HEK293T (cell line): ENCODE data around the gene SIGMAR1.

Source experiments
- CTCF ChIA-PET: fragments of 350-600 bp; formaldehyde crosslinking; extraction: SDS; loops from one replicate; lab custom pipeline; 2021; ENCODE audit warnings: antibody characterized with exemption, inconsistent platforms; lab: Yijun Ruan, JAX
- POLR2A ChIA-PET: fragments of 350-600 bp; formaldehyde crosslinking; extraction: SDS; loops from one replicate; lab custom pipeline; 2020; ENCODE audit warnings: antibody characterized with exemption, inconsistent platforms; lab: Yijun Ruan, JAX
- DNase-seq: peaks from one replicate; pipeline ENCODE4 v3.0.0; 2012; ENCODE audit warnings: mixed read lengths; ENCODE audit errors: extremely low spot score
- ARNT ChIP-seq: fragments of 450-650 bp; IDR thresholded peaks from 2 replicates; pipeline ENCODE4 v1.6.1; 2017; ENCODE audit warnings: mild to moderate bottlenecking
- BHLHE40 ChIP-seq: fragments of 450-650 bp; IDR thresholded peaks from 2 replicates; pipeline ENCODE4 v1.6.1; 2016; ENCODE audit warnings: mild to moderate bottlenecking, moderate library complexity, borderline replicate concordance
- CTBP1 ChIP-seq: fragments of 450-650 bp; IDR thresholded peaks from 2 replicates; pipeline ENCODE4 v1.6.1; 2016; ENCODE audit warnings: borderline replicate concordance
- ELF4 ChIP-seq: fragments of 450-650 bp; IDR thresholded peaks from 2 replicates; pipeline ENCODE4 v1.6.1; 2017; ENCODE audit warnings: antibody characterized with exemption
- FOXA1 ChIP-seq: fragments of 450-650 bp; IDR thresholded peaks from 2 replicates; pipeline ENCODE4 v1.6.1; 2016; ENCODE audit warnings: mild to moderate bottlenecking
- FOXK2 ChIP-seq: fragments of 450-650 bp; IDR thresholded peaks from 2 replicates; pipeline ENCODE4 v1.6.1; 2016; ENCODE audit warnings: mild to moderate bottlenecking
- FOXM1 ChIP-seq: fragments of 450-650 bp; IDR thresholded peaks from 2 replicates; pipeline ENCODE4 v1.6.1; 2017; ENCODE audit warnings: mild to moderate bottlenecking, borderline replicate concordance
- HDGF ChIP-seq: fragments of 450-650 bp; IDR thresholded peaks from 2 replicates; pipeline ENCODE4 v1.6.1; 2017; ENCODE audit warnings: antibody characterized with exemption, borderline replicate concordance
- L3MBTL2 ChIP-seq: fragments of 450-650 bp; conservative IDR thresholded peaks from 2 replicates; pipeline ENCODE4 v1.6.1; 2016; ENCODE audit warnings: mild to moderate bottlenecking
- LEF1 ChIP-seq: fragments of 450-650 bp; IDR thresholded peaks from 2 replicates; pipeline ENCODE4 v1.6.1; 2017; ENCODE audit warnings: mild to moderate bottlenecking, borderline replicate concordance
- NFRKB ChIP-seq: fragments of 450-650 bp; IDR thresholded peaks from 2 replicates; pipeline ENCODE4 v1.6.1; 2016; ENCODE audit warnings: mild to moderate bottlenecking, moderate library complexity
- SP1 ChIP-seq: fragments of 450-650 bp; IDR thresholded peaks from 2 replicates; pipeline ENCODE4 v1.6.1; 2017
- TARDBP ChIP-seq: fragments of 450-650 bp; IDR thresholded peaks from 2 replicates; pipeline ENCODE4 v1.6.1; 2016
- ZNF384 ChIP-seq: fragments of 450-650 bp; IDR thresholded peaks from 2 replicates; pipeline ENCODE4 v1.6.1; 2016
- TF ChIP-seq, protein P1 (sequence below): fragments of 450-650 bp; IDR thresholded peaks from 2 replicates; pipeline ENCODE4 v1.6.1; 2016

Gene SIGMAR1

DNA sequence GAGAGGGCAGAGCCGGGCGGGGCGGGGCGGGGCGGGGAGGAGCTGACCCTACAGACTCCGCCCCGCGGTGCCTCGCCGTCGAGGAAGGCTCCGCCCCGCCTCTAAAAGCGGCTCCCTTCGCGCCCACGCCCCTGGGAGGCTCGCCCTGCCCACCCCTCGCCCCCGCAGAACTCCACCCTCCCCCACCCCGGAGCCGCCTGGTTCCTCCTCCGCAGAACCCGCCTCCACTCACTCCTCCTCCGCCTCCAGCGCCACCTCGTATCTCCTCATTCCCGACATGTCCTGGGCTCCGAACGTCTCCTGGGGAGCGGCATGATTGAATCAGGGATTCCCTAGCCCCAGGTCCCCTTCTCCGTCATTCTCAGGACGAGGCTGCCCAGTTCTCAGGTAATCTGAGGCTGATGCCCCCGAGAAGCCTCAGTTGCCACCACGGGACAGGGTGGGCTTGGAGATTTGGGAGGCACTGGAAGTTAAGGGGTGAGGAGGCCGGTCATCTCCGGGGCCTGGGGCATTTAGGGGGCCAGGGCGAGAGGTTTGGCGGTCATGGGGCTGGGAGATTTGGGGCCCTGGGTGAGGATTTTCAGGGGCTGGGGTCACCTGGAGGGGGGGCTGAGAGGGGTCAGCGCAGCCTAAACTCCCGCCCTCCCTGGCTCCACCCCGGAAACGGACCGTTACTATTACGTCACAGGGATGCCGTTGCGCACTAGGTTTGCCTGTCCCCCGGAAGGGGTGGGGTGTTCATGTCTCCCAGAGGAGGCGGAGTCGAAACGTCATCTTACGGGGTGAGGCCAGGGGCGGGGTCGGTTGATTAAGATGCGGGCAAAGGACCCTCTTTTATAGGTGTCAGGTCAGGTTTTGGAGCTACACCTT is 28.0 kb upstream of the SIGMAR1 start:
- CTCF ChIA-PET: interaction anchor here (1.3 kb wide), 1 partner anchor 22 kb away, joined by 3 read pairs; no protein-coding TSS in a partner anchor

GRCh38 chr9:34665067-34665380 is 27.4 kb upstream of the SIGMAR1 start:
- no peak for DNase-seq
- POLR2A ChIA-PET: interaction anchor here (0.7 to 1.8 kb wide), 3 partner anchors 18 to 38 kb away, joined by 3 to 11 read pairs (median 3); partner anchors contain the start of genes GALT and SIGMAR1
- CTCF ChIA-PET: interaction anchor here (1.3 kb wide), 1 partner anchor 22 kb away, joined by 3 read pairs; no protein-coding TSS in a partner anchor
- no peak for TF ChIP-seq FOXK2
- TF ChIP-seq HDGF: no peak
- TF ChIP-seq L3MBTL2: no peak; the same call in none of the 2 replicates
- TF ChIP-seq, protein P1, sequence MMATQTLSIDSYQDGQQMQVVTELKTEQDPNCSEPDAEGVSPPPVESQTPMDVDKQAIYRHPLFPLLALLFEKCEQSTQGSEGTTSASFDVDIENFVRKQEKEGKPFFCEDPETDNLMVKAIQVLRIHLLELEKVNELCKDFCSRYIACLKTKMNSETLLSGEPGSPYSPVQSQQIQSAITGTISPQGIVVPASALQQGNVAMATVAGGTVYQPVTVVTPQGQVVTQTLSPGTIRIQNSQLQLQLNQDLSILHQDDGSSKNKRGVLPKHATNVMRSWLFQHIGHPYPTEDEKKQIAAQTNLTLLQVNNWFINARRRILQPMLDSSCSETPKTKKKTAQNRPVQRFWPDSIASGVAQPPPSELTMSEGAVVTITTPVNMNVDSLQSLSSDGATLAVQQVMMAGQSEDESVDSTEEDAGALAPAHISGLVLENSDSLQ: no peak
- no peak for TF ChIP-seq LEF1
- TF ChIP-seq FOXA1: no peak
- no peak for TF ChIP-seq CTBP1
- TF ChIP-seq ELF4: no peak
- TF ChIP-seq SP1: no peak
- no peak for TF ChIP-seq NFRKB
- TF ChIP-seq ZNF384: no peak
- TF ChIP-seq TARDBP: no peak

More for the DNA sequence above, 28.0 kb upstream of the SIGMAR1 start:
- peak; percentile 96 for DNase-seq
- POLR2A ChIA-PET: interaction anchor here (0.7 to 1.8 kb wide), 3 partner anchors 18 to 37 kb away, joined by 3 to 11 read pairs (median 3); partner anchors contain the start of genes GALT and SIGMAR1
- TF ChIP-seq L3MBTL2 (peak; percentile 41; the same call in 1 of the 2 replicates), FOXK2 (no peak), FOXM1 (no peak)

DNA sequence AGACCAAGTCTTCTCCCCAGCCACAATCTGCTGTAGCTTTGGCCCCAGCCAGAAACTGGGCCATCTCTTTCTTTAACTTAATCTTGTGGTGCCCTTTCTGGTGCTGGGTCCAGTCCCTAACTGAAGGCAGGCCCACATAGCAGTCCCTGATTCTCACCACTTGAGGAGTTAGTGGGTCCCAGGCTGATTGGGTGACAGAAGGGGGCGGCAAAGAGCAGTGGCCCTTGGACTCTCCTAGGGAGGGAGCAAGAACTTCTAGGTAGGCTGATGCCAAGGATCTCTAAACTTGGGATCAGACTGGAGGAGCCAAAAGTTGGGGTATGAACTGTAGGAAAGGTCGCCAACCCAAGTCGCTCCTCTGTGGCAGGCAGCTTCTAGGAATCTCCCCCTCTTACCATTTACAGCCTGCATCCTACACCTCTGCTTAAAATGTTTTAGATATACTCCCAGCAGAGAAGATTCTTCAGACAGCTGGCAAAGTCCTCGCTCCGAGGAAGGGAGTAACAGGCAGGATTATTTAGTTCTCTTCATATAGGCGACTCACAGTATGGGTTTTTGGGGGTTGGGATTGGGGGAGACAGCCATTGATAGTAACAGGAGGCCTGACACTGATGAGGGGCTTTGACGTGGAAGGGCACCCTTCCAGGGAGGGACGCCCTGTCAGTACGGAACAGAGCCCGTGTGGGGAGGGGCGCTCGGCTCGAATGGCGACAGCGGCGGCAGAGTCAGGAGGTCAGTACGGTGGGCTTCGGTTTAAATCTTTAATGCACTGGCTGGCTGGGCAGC is 26.9 kb upstream of the SIGMAR1 start:
- TF ChIP-seq TARDBP: no peak
- no peak for TF ChIP-seq ELF4
- no peak for TF ChIP-seq FOXA1
- TF ChIP-seq ARNT: no peak
- TF ChIP-seq NFRKB: no peak
- TF ChIP-seq ZNF384: no peak
- CTCF ChIA-PET: interaction anchor here (1.3 kb wide), 1 partner anchor 21 kb away, joined by 3 read pairs; no protein-coding TSS in a partner anchor
- peak; percentile 78 for DNase-seq
- POLR2A ChIA-PET: interaction anchor here (0.7 to 1.8 kb wide), 3 partner anchors 17 to 38 kb away, joined by 3 to 11 read pairs (median 3); partner anchors contain the start of genes GALT and SIGMAR1

DNA sequence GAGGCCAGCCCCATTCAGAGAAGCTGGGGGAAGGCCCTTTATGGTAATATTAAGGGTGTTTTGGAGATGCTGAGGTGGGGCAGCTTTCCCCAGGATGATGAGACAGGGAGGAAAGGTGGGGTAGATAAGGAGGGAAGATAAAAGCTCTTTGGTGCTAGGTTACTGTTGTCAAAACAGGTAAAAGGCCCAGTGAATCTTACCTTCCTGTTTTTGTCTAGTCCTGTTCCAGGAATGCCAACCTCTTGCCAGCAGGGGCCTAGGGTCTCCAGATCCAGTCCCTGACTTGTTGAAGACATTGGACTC is 25.7 kb upstream of the SIGMAR1 start:
- ChIA-PET CTCF (no interaction called here), POLR2A (interaction anchor here (1.2 kb wide), 1 partner anchor 17 kb away, joined by 4 read pairs; the partner anchor contains the start of gene GALT)
- no peak for DNase-seq
- no peak for TF ChIP-seq LEF1
- TF ChIP-seq, protein P1: no peak
- TF ChIP-seq FOXM1: no peak
- TF ChIP-seq BHLHE40: no peak
- TF ChIP-seq NFRKB: no peak
- no peak for TF ChIP-seq SP1
- TF ChIP-seq FOXA1: no peak
- TF ChIP-seq ZNF384: no peak
- no peak for TF ChIP-seq CTBP1
- TF ChIP-seq ELF4: no peak
- no peak for TF ChIP-seq HDGF

DNA sequence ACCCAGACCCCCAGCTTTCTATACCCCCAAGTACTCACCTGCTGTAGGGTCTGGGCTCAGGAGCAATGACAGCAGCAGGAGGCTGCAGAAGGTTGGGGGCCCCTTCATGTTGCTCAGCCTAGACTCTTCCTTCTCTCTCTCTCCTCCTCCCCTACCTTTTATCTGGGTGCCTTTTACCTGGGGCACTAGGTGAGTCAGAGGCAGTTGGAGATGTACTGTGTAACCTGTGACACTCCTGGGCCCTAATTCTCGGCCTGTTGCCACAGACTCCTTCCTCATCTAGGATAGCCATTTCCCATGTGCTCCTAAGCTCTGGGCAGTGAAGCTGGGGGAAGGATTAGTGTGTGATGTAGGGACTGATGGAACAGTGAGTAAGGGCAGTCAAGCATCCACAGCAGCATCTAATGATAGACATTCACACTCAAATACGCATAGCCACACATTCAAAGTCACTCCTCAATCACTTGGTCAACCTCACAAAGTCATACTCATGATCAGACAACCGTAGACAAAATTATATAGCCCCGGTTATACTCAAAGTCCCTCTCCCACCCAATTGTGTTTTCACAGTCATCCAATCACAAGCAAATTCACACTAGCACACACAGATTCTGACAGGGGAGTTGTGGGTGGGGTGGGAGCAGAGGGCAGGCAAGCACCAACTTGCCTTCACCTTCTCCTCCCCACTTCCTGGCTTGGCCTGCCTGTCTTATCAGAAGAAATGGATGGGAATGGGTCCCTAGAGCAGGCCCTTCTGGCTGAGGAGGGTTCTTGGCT is 25.1 kb upstream of the SIGMAR1 start, which contains the start of gene CCL27:
Gene CCL27 (minus strand): TSS at position 132 of the 777 bp plus-strand sequence. CDS start 24 bp downstream, at position 108.
- CTCF ChIA-PET: no interaction called here
- DNase-seq: no peak
- POLR2A ChIA-PET: interaction anchor here (1.2 kb wide), 1 partner anchor 16 kb away, joined by 4 read pairs; the partner anchor contains the start of gene GALT
- no peak for TF ChIP-seq FOXM1
- no peak for TF ChIP-seq ZNF384
- no peak for TF ChIP-seq ELF4
- no peak for TF ChIP-seq FOXA1
- TF ChIP-seq CTBP1: no peak
